ENCODE results near the gene AFF3.
"Not testable (repeated sequence)": the region's sequence is repeated elsewhere in the genome, so short reads cannot be mapped to it uniquely, and the experiment has no call there.

AFF3 gene

DNA sequence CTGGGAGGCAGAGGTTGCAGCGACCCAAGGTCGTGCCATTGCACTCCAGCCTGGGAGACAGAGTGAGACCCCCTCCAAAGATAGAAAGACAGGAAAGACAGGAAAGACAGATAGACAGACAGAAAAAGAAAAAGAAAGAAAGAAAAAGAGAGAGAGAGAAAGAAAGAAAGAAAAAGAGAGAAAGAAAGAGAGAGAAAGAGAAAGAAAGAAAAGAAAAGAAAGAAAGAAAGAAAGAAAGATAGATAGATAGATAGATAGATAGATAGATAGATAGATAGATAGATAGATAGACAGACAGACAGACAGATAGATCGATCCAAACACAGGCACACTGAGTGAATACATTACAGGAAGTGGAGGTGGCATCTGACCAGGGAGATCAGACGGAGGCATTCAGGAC lies 195.0 kb downstream of the AFF3 start:
- H3K36me3 ChIP-seq (ENCODE audit: control insufficient read depth in 2 of 2, insufficient read depth in 2 of 2, low read length in 2 of 2); H3K4me1 ChIP-seq (ENCODE audit: control insufficient read depth, insufficient read depth, low read length); H3K9me3 ChIP-seq (ENCODE audit: control insufficient read depth in 2 of 2, low read length in 2 of 2); H3K9ac ChIP-seq (ENCODE audit: low read length in 2 of 2); H3K27ac ChIP-seq (ENCODE audit: low read length); H3K27me3 ChIP-seq (ENCODE audit: control insufficient read depth in 1 of 2, insufficient read depth in 2 of 2, low read length in 2 of 2); H3K4me3 ChIP-seq (ENCODE audit: low read length in 2 of 2): not testable (repeated sequence)

DNA sequence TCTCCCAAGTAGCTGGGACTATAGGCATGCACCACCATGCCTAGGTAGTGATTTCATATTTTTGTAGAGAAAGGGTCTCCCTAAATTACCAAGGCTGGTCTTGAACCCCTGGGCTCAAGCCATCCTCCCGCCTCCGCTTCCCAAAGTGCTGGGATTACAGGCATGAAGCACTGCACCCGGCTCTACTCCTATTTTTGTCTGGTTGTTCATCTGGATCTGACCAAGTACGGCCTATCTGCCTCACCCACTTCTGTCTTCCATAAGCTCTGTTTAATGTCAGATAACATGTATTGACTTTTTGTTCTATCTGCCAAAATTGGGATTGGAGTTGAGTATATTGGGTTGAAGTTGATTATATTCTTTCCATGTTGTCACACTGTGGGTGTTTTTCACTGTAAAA lies 198.4 kb downstream of the AFF3 start:
- H3K9ac ChIP-seq (ENCODE audit: low read length in 2 of 2): no peak overlapping the region
- H3K27ac ChIP-seq (ENCODE audit: low read length): no peak overlapping the region
- H3K4me1 ChIP-seq (ENCODE audit: control insufficient read depth, insufficient read depth, low read length): no peaks in the 10 kb centered on the region
- no peak overlapping the region for H3K4me3 ChIP-seq (ENCODE audit: low read length in 2 of 2)
- no peaks in the 10 kb centered on the region for H3K36me3 ChIP-seq (ENCODE audit: control insufficient read depth in 2 of 2, insufficient read depth in 2 of 2, low read length in 2 of 2)
- no peaks in the 10 kb centered on the region for H3K27me3 ChIP-seq (ENCODE audit: control insufficient read depth in 1 of 2, insufficient read depth in 2 of 2, low read length in 2 of 2)
- H3K9me3 ChIP-seq (ENCODE audit: control insufficient read depth in 2 of 2, low read length in 2 of 2): no peaks in the 10 kb centered on the region

DNA sequence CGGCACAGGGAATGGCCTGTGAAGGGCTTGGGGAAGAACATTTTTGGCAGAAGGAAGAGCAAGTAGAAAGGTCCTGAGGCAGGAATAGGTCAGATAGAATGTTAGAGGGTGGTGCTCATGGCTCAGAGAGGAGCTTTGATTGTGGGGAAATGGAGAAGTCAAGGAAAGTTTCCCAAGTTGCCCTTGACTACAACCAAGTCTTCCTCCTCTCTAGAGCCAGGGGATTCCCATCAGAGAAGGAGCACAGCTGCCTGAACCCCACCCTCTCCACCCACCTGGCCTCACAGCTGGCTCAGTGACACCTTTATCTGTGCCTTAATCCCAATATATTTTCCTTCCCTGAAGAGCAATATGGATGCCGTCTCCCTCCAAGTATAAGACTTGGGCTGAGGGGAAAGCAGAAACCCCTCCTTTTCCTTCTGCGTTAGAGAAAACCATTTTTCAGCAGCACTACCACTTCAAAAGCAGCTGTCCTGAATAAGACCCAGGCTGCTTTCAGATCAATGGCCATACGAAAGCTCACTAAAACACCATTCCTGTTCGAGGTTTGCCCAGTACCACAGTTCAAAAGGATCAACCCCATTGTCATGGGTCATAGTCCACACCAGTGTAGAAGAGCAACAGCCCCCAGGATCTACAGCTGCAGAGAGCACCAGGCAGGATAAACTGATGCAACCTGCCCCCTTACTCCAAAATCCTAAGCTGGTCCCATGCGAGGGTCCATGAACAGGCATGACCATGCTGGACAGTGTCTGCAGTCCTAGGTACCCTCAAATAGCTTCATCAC lies 199.6 kb downstream of the AFF3 start:
- Histone ChIP-seq H3K27ac (ENCODE audit: low read length) (no peak overlapping the region), H3K36me3 (ENCODE audit: control insufficient read depth in 2 of 2, insufficient read depth in 2 of 2, low read length in 2 of 2) (no peaks in the 10 kb centered on the region), H3K4me1 (ENCODE audit: control insufficient read depth, insufficient read depth, low read length) (no peaks in the 10 kb centered on the region), H3K4me3 (ENCODE audit: low read length in 2 of 2) (no peak overlapping the region), H3K9ac (ENCODE audit: low read length in 2 of 2) (no peak overlapping the region), H3K27me3 (ENCODE audit: control insufficient read depth in 1 of 2, insufficient read depth in 2 of 2, low read length in 2 of 2) (no peaks in the 10 kb centered on the region), H3K9me3 (ENCODE audit: control insufficient read depth in 2 of 2, low read length in 2 of 2) (no peaks in the 10 kb centered on the region)

DNA sequence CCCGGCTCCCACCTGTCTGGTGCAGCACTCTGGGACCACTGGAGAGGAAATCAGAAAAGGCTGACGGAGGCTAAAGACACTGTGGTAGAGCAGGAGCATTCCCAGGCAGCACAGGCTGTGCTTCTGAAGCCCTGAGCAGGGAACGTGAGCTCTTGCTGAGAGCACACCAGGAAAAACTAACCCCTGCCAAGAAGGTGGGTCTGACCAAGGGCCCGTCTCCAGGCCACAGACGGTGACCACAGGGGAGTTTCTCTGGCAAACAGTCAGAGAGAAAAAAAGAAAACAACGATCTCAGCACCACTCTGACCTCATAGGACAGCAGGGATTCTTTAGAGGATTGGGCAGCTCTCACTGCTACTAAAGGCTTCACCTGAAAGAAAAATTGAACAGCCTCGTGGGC lies 201.4 kb downstream of the AFF3 start:
- no peak overlapping the region for H3K9ac ChIP-seq (ENCODE audit: low read length in 2 of 2)
- H3K27me3 ChIP-seq (ENCODE audit: control insufficient read depth in 1 of 2, insufficient read depth in 2 of 2, low read length in 2 of 2): no peaks in the 10 kb centered on the region
- H3K9me3 ChIP-seq (ENCODE audit: control insufficient read depth in 2 of 2, low read length in 2 of 2): no peaks in the 10 kb centered on the region
- no peaks in the 10 kb centered on the region for H3K4me1 ChIP-seq (ENCODE audit: control insufficient read depth, insufficient read depth, low read length)
- H3K27ac ChIP-seq (ENCODE audit: low read length): no peak overlapping the region
- no peaks in the 10 kb centered on the region for H3K36me3 ChIP-seq (ENCODE audit: control insufficient read depth in 2 of 2, insufficient read depth in 2 of 2, low read length in 2 of 2)
- no peak overlapping the region for H3K4me3 ChIP-seq (ENCODE audit: low read length in 2 of 2)

DNA sequence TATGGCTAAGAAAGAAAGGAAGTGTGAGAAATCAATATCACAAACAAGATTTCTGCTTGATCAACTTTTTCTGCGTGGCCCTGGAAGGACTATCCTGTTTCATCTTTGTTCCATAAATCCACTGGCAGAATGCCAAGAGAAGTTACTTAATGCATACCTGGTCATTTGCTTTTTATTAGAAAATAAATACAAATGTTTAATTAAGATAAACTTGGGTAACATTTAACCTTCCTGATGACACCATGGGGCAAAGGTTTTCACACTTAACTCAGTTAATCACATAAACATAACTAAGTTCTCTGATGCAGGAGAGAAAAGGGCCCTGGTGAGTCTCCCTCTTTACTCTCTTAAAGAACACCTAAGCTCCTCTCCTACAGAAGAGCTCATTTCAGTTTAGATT lies 203.3 kb downstream of the AFF3 start:
- H3K4me3 ChIP-seq (ENCODE audit: low read length in 2 of 2): no peak overlapping the region
- no peak overlapping the region for H3K27ac ChIP-seq (ENCODE audit: low read length)
- no peaks in the 10 kb centered on the region for H3K27me3 ChIP-seq (ENCODE audit: control insufficient read depth in 1 of 2, insufficient read depth in 2 of 2, low read length in 2 of 2)
- no peaks in the 10 kb centered on the region for H3K4me1 ChIP-seq (ENCODE audit: control insufficient read depth, insufficient read depth, low read length)
- H3K9me3 ChIP-seq (ENCODE audit: control insufficient read depth in 2 of 2, low read length in 2 of 2): no peaks in the 10 kb centered on the region
- H3K36me3 ChIP-seq (ENCODE audit: control insufficient read depth in 2 of 2, insufficient read depth in 2 of 2, low read length in 2 of 2): no peaks in the 10 kb centered on the region
- no peak overlapping the region for H3K9ac ChIP-seq (ENCODE audit: low read length in 2 of 2)

DNA sequence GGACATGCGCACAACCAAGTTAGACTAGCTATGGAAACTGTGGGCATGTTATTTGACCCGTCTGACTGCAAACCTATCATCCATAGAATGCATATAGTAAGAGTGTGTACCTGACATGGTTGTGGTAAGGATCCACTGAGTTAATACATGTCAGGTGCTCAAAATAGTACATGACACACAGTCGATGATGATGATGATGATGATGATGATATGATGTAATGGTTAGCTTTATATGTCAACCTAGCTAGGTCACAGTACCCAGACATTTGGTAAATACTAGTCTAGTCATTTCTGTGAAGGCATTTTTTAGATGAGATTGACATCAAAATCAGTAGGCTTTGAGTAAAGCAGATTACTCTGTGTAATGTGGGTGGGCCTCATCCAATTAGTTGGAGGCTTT lies 204.1 kb downstream of the AFF3 start:
- no peak overlapping the region for H3K27ac ChIP-seq (ENCODE audit: low read length)
- H3K9me3 ChIP-seq (ENCODE audit: control insufficient read depth in 2 of 2, low read length in 2 of 2): no peaks in the 10 kb centered on the region
- no peaks in the 10 kb centered on the region for H3K36me3 ChIP-seq (ENCODE audit: control insufficient read depth in 2 of 2, insufficient read depth in 2 of 2, low read length in 2 of 2)
- no peak overlapping the region for H3K4me3 ChIP-seq (ENCODE audit: low read length in 2 of 2)
- H3K27me3 ChIP-seq (ENCODE audit: control insufficient read depth in 1 of 2, insufficient read depth in 2 of 2, low read length in 2 of 2): no peaks in the 10 kb centered on the region
- no peaks in the 10 kb centered on the region for H3K4me1 ChIP-seq (ENCODE audit: control insufficient read depth, insufficient read depth, low read length)
- H3K9ac ChIP-seq (ENCODE audit: low read length in 2 of 2): no peak overlapping the region

GRCh38 chr2:99936065-99936464 lies 206.3 kb downstream of the AFF3 start:
- no peak overlapping the region for H3K9ac ChIP-seq (ENCODE audit: low read length in 2 of 2)
- no peaks in the 10 kb centered on the region for H3K36me3 ChIP-seq (ENCODE audit: control insufficient read depth in 2 of 2, insufficient read depth in 2 of 2, low read length in 2 of 2)
- H3K27me3 ChIP-seq (ENCODE audit: control insufficient read depth in 1 of 2, insufficient read depth in 2 of 2, low read length in 2 of 2): no peaks in the 10 kb centered on the region
- H3K27ac ChIP-seq (ENCODE audit: low read length): no peak overlapping the region
- no peak overlapping the region for H3K4me3 ChIP-seq (ENCODE audit: low read length in 2 of 2)
- H3K4me1 ChIP-seq (ENCODE audit: control insufficient read depth, insufficient read depth, low read length): no peaks in the 10 kb centered on the region
- H3K9me3 ChIP-seq (ENCODE audit: control insufficient read depth in 2 of 2, low read length in 2 of 2): no peaks in the 10 kb centered on the region

DNA sequence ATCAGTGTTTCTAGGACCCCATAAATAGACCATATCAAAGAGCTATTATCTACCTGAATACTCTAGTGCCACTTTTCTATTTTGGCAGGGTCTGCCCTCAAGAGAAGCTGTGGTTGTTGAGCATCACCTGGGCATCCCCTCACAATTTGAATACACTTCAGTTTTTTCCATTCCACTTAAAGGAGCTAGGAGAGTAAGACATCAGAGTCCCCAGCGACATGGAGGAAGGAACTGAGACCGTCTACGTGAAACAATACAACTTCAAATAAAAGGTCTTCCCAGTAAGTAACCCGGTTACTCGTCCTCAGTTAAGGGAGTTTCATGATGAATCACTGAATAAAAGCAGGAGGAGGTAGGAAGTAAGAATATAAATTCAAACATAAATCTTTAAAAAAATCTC lies 206.7 kb downstream of the AFF3 start:
- H3K9me3 ChIP-seq (ENCODE audit: control insufficient read depth in 2 of 2, low read length in 2 of 2): no peaks in the 10 kb centered on the region
- no peak overlapping the region for H3K9ac ChIP-seq (ENCODE audit: low read length in 2 of 2)
- H3K27ac ChIP-seq (ENCODE audit: low read length): no peak overlapping the region
- H3K4me1 ChIP-seq (ENCODE audit: control insufficient read depth, insufficient read depth, low read length): no peaks in the 10 kb centered on the region
- H3K27me3 ChIP-seq (ENCODE audit: control insufficient read depth in 1 of 2, insufficient read depth in 2 of 2, low read length in 2 of 2): no peaks in the 10 kb centered on the region
- H3K4me3 ChIP-seq (ENCODE audit: low read length in 2 of 2): no peak overlapping the region
- H3K36me3 ChIP-seq (ENCODE audit: control insufficient read depth in 2 of 2, insufficient read depth in 2 of 2, low read length in 2 of 2): no peaks in the 10 kb centered on the region

DNA sequence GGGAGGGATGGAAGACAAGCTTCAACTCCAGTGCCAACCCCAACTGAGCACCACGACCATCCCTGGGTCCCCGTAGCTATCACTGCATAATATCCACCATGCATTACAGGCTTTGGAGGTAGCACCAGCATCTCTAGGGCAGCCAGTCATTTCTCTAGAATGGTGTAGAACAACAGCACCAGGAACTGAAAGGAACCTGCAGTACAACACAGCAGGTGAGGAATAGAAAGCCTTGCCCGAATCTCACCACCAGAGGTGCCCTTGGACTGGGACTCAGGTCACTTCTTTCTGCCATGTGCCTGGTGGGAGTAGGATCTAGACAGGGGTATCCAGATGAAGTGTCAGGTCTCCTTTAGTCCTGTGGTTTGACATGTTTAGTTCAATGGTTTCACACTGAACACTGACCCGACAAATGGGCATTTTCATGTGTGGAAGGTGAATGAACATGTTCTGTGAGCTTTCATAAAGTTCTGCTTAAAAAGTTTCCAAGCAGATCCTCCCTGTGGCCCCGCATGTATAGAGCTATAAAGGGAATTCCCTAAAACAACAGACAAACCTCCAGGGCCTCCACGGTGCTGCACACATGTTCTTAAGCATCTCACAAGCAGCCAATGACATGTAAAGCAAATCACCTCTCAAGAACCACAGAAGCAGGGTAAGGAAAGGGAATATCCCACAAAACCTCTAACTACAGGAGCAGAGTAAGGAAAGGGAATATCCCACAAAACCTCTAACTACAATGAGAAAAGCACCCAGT lies 208.3 kb downstream of the AFF3 start:
- Histone ChIP-seq H3K4me3 (ENCODE audit: low read length in 2 of 2) (no peak overlapping the region), H3K36me3 (ENCODE audit: control insufficient read depth in 2 of 2, insufficient read depth in 2 of 2, low read length in 2 of 2) (no peaks in the 10 kb centered on the region), H3K27me3 (ENCODE audit: control insufficient read depth in 1 of 2, insufficient read depth in 2 of 2, low read length in 2 of 2) (no peaks in the 10 kb centered on the region), H3K4me1 (ENCODE audit: control insufficient read depth, insufficient read depth, low read length) (no peaks in the 10 kb centered on the region), H3K9me3 (ENCODE audit: control insufficient read depth in 2 of 2, low read length in 2 of 2) (no peaks in the 10 kb centered on the region), H3K27ac (ENCODE audit: low read length) (no peak overlapping the region), H3K9ac (ENCODE audit: low read length in 2 of 2) (no peak overlapping the region)

DNA sequence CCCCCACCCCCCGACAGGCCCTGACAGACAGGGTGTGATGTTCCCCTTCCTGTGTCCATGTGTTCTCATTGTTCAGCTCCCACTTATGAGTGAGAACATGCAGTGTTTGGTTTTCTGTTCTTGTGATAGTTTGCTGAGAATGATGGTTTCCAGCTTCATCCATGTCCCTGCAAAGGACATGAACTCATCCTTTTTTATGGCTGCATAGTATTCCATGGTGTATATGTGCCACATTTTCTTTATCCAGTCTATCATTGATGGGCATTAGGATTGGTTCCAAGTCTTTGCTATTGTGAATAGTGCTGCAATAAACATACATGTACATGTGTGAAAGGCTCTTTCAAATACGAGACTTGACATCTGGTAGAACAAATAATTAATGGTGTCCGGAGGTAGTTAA lies 208.9 kb downstream of the AFF3 start:
- H3K4me1 ChIP-seq (ENCODE audit: control insufficient read depth, insufficient read depth, low read length); H3K9ac ChIP-seq (ENCODE audit: low read length in 2 of 2); H3K4me3 ChIP-seq (ENCODE audit: low read length in 2 of 2); H3K27ac ChIP-seq (ENCODE audit: low read length); H3K27me3 ChIP-seq (ENCODE audit: control insufficient read depth in 1 of 2, insufficient read depth in 2 of 2, low read length in 2 of 2); H3K36me3 ChIP-seq (ENCODE audit: control insufficient read depth in 2 of 2, insufficient read depth in 2 of 2, low read length in 2 of 2); H3K9me3 ChIP-seq (ENCODE audit: control insufficient read depth in 2 of 2, low read length in 2 of 2): not testable (repeated sequence)

GRCh38 chr2:99928470-99929053 lies 213.8 kb downstream of the AFF3 start:
- H3K36me3 ChIP-seq (ENCODE audit: control insufficient read depth in 2 of 2, insufficient read depth in 2 of 2, low read length in 2 of 2): no peaks in the 10 kb centered on the region
- H3K4me3 ChIP-seq (ENCODE audit: low read length in 2 of 2): no peak overlapping the region
- no peaks in the 10 kb centered on the region for H3K9me3 ChIP-seq (ENCODE audit: control insufficient read depth in 2 of 2, low read length in 2 of 2)
- H3K27me3 ChIP-seq (ENCODE audit: control insufficient read depth in 1 of 2, insufficient read depth in 2 of 2, low read length in 2 of 2): no peaks in the 10 kb centered on the region
- H3K9ac ChIP-seq (ENCODE audit: low read length in 2 of 2): no peak overlapping the region
- no peak overlapping the region for H3K27ac ChIP-seq (ENCODE audit: low read length)
- no peaks in the 10 kb centered on the region for H3K4me1 ChIP-seq (ENCODE audit: control insufficient read depth, insufficient read depth, low read length)
